ENCODE data around the gene IGFL1.

GRCh38 chr19:46270521-46271256 lies 41.1 kb downstream of the IGFL1 start:
- TF ChIP-seq CTCF (IDR thresholded peaks at IDR 0.05) = no peak
- no peak for TF ChIP-seq EP300 (IDR thresholded peaks at IDR 0.05)
